ENCODE measurements around the gene LCLAT1.

- TF ChIP-seq CTCF (IDR thresholded peaks at IDR 0.05; ENCODE audit: low read depth, low read length, poor library complexity, severe bottlenecking), result no peak
- no peak for TF ChIP-seq EZH2phosphoT487 (IDR thresholded peaks at IDR 0.05; ENCODE audit: borderline replicate concordance, low read length)
Measured at GRCh38 chr2:30580391-30580790, 133.3 kb downstream of the LCLAT1 start.

All from DOHH2 (cell line).